ELF-1 (cell line): ENCODE measurements around the gene VWA5B1.

Experiments
- DNase-seq: peaks from one replicate; pipeline ENCODE4 v3.0.0-alpha.2; 2016; ENCODE audit warnings: low read depth, low spot score

Gene VWA5B1

DNA sequence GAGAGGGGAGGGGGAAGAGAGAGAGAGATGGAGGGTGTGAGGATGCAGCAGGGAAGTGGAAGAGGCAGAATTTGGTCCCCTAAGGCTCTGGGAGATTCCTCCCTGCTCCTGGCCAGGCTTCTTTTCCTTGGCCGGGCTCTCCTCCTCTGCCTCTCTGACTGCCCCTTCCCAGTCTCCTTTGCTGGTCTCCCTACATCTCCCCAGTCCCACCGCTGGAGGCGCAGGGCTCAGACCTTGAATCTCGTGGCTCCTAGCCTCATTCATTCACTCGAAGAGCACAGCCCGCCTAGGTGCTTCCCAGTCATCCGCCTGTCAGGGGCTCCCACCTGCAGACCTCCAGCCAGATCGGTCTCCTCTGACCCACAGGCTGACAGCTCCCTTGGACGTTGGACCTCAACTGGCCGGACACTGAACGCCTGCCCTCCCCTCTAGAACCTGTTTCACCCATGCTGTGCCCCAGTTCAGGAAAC is 76.5 kb downstream of the VWA5B1 start:
- DNase-seq, result peak; percentile 88

DNA sequence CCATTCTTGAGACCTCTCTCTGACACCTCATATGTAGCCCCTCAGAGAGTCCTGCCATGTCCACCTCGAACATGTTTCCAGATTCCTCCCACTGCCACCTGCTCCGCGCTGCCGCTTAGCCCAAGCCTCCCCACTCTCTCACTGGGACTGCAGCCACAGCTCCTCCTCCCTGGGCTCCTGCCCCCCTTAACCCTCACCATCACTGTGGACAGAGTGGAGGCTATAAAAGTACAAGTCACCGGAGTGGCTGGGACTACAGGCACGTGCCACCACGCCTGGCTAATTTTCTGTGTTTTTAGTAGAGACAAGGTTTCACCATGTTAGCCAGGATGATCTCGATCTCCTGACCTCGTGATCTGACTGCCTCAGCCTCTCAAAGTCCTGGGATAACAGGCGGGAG is 77.0 kb downstream of the VWA5B1 start:
- no peak for DNase-seq

DNA sequence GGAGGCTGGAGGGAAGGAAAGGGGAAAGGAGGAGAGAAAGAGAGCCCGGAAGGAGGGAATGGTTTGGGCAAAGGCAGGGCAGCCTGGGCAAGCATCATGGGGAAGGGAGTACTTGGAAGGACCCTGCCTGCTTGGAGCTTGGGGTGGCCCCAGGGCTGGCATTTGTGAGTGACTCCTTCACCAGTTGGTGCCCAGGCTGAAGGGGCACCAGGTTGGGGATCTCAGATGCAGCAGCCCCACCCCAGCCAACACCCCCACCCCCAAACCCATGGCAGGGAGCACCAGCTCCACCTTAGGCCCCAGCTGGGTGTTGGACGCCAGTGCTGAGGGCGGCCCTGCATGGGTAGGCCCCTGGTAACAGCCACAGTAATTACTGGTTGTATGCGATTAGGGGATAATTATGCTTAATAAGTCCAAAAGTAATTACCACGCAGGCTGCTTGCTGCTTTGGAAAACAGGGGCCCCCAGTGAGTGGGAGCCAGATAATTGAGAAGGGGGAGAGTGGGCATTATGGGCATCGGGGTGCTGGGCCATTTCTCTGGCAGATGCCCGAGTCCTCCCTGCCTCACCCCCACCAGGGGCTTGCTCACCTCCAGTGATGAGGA is 78.3 kb downstream of the VWA5B1 start:
- no peak for DNase-seq

DNA sequence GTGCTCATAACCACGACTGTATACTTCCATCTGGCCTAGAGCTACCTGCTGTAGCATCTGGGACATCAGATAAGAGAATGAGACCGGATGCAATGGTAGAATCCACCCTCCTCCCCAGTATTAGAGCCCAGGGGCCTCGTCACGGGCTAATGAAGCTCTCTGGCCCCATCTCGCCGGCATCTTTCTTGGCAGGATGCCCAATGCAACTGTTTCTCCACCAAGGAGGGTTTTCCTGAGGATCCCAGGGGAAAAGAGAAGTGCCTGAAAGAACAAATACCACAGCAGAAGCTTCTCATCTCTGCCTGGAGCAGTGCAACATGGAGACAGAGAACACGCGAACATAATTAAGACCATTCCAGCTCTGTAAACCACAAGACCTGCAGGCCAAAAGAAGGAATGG is 80.0 kb downstream of the VWA5B1 start:
- DNase-seq, result no peak

DNA sequence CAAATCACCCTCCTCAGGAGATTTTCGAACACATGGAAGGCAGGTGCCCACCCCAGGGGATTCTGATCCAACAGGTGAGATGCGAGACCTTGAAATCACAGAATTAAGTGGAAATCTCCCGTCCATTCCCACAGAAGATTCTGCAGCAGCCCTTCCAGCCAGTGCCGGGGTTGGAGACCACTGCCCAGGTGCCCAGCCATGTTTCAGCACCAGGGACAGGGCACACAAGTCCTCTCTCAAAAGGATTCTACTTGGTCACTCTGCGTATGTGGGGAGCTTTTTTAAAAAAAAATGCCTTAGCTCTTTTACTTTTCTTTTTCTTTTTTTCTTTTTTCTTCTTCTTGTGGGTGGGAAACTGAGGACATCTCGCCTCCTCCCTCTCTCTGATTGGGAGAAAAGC is 80.7 kb downstream of the VWA5B1 start:
- no peak for DNase-seq

DNA sequence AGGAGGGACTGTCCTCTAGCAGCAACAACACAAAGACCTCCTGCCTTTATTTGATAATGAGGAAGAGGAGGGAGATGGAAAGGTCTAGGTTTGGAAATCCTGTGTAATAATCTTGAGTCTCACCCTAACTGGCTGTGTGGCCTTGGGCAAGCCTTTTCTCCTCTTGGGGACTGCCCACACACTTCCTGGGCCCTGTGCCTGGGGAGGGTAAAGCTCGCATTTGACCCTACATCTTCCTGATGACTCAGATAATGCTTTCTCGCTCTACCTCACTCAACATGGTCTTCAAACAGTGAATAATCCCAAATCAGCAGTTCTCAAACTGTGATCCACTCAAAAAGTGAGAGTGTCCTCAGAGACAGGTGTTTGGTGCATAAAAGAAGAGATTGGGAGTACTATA is 81.2 kb downstream of the VWA5B1 start:
- DNase-seq, result no peak

DNA sequence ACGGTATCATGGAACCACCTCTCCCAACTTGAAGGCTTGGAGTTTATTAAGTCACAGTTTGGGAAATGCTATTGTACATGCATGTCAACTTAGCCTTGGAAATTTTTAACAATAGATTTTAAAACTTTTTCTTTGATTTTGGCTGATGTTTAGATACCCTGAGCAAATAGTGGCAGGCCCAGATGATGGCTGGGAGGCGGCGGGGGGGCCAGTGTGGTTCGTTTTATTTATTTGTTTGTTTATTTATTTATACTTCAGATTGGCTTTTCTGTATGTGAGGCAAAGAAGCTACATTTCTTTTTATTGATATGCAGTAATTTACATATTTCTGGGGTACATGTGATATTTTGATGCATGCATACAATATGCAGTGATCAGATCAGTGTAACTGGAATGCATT is 82.0 kb downstream of the VWA5B1 start:
- DNase-seq, result no peak

DNA sequence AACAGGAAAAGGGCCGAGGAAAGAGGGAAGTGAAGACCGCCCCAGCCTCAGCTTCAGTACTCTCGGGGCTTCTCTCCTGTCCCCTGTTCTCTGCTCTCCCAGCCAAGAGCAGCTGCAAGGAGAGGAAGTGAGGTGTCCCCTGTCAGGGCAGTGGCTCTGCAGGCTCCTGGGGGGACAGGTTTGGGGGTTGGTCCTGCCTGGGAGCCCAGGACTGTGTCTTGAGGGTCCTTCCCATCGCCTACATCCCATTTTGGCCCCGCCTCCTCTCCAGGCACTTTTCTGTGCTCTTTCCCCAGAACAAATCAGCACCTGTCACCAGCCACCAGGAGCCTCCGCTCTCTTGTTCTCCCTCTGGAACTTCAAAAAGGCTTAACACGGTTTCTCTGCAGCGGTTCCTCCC is 82.6 kb downstream of the VWA5B1 start:
- DNase-seq, result no peak

DNA sequence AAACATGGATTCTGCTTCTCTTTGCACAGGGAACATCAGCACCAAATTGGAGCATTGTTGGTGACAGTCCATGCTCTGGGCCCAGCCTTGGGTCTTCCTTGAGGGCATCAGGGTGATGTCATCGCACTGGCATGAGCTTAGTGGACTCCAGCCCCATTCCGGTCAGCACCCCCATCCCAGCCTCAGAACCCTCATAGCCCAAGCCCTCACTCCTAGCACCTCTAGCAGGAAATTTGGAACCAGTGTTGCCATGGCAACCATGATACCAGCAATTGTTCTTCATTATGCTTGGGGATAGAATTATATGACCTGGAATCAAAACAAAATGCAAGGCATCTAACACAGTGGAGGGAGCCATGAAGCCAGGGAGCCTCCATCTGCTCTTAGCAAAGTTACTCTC is 83.1 kb downstream of the VWA5B1 start:
- DNase-seq, result no peak

DNA sequence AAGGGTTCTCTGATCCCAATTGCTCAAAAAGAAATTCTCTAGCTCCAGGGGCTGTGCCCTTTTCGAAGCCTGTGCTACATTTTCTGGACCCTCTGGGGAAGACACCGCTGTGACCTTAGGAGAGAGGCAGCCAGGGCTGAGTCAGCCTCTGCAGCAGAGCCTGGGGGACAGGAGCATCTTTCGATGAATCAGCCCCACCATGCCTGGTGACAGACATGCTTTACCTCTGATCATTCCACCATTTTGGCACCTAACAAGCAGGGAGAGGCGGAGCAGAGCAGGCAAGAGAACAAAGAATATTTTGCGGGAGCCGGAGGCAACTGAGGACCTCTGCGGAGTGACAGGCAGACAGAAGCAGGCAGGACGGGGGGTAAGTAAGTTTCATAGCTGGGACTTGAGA is 84.9 kb downstream of the VWA5B1 start:
- peak; percentile 62 for DNase-seq

DNA sequence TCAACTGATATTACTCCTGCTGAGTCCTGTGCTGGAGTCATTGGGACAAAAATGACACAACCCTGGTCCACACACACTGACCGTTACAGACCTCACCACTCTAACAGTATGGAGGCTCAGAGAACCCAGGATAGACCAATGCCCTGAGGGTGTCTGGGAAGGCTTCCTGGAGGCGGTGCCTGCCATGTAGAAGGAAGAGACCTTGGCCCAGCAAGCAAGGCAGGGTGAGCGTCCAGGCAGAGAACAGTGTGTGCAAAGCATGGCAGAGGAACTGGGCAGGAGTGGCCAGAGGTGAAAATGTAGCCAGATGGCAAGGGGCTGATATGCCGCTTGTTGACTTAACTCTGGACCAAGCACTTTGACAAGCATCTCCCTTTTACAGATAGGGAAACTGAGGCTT is 85.5 kb downstream of the VWA5B1 start:
- no peak for DNase-seq

DNA sequence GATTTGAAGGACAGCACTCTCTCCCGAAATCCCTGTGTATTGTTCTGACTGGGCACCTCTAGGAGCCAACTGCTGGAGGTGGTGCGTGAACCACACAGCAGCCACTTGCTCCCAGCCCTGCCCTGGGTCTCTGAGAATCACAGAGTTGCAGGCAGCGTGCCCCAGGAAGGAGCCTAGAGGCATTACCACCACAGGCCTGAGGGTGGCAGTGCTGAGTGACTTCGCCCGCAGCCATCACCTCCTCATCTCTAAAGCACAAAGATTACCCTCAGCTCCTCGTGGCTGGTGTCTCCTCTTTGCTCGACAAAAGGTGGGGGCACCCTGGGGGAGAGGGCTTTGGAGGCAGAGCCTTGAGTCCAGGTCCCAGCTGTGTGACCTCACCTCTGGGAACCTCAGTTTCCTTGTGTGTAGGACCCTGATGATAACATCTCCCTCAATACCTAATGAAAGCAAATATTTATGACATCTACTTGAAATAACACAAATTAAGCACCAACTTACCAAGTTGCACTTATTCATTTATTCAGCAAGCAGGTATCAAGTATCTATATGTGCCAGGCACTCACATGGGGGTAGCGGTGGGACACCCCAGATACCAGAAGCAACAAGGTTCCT is 86.3 kb downstream of the VWA5B1 start:
- peak; percentile 87 for DNase-seq

DNA sequence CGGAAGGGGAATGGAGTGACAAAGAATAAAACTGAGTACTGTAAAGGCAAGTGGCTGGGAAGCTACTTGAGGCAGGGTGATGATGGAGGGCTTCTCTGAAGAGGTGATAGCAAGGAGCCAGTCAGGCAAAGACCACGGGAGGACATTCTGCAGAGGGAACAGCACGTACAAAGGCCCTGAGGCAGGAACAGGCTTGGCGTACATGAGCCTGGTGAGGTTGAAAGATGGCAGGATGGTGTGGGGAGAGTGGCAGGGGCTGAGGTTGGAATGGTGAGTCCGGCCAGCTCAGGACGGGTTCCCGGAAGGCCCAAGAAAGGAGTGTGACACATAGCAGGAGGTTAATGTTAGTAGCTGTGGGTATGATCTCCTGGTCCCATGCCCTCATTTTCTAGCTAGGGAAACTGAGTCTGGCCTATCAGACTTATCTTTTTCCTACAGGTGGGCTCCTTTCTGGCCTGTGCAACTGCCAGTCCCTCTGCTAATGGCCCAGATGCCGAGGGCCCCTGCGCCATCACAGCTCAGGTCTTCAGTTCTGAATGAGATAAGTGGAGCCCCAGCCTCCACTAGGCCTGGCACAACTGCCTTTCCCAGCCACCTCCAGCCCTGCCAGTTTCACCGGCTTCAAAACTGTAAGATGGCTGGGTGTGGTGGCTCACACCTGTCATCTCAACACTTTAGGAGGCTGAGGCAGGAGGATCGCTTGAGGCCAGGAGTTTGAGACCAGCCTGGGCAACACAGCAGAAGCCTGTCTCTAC is 87.0 kb downstream of the VWA5B1 start:
- no peak for DNase-seq

DNA sequence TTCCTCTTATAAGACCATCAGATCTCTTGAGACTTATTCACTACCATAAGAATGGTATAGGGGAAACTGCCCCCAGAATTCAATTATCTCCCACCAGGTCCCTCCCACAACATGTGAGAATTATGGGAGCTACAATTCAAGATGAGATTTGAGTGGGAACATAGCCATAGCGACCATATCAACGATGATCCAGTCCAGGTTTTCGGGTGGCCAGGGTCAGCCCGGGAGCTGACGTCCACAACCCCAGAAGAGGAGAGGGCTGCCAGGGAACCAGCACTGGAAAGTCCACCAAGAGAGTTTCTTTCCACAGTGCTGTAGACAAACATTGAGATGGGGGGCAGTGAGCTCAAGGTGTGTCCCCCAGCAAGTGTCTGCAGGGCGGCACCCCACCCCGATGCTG is 88.4 kb downstream of the VWA5B1 start:
- DNase-seq, result no peak

DNA sequence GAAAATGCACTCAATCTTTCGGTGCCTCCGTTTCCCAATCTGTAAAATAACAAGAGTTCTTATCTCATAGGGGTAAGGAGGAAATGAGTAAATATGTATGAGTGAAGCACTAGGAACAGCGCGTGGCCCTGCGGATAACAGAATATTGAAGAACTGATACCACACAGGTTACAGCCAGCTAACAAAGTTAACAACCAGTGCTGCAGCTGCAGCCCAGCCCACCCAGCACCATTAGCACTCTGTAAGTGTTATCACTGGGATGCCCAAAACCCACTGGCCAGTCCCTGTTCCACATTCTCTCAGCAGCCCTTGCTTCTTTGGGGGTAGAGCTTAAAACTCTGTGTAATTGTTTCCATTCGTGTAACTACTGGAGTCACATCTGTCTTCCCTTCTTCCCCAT is 89.5 kb downstream of the VWA5B1 start:
- DNase-seq, result no peak

DNA sequence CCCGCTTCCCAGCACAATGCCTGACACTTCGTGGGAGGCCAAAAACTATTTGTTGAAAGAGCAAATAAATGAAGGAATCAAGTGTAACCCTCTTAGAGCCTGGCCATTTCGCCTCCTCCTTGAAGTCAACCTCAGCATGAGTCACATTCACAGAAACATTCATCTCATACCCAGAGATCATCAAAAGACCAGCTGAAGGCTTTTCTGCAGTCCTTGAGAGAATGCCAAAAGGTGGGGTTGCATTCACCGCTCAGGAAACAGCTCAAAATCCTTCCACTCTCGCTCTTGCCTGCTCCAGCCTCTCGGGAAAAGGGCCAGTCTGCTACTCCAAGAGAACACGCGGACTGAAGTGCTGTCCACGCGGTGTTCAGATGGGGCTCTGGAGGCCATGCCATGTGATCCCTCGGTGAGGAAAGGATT is 90.0 kb downstream of the VWA5B1 start:
- DNase-seq, result no peak

DNA sequence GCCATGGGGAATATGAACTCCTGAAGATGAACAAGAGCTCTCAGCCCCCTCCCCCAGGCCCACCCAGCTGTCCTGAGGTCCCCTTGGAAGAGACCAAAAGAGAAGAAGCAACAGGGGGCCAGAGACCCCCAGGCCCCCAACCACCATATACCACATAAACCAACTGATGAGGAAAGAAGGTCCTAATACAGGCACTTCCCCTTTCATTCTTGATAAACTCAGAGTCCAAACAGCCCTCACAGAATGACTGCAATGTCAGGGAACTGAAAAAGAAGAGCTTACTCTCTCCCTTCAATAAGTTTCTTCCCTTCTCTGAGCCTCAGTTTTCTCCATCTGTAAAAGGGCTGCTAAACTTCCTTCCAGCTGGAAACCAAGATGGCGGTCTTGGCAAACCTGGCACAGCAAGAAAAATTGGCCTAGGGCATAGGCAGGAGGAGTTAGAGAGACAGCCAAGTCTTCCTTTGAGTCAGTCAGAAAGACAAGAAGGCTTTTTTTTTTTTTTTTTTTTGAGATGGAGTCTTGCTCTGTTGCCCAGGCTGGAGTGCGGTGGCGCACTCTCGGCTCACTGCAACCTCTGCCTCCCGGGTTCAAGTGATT is 90.5 kb downstream of the VWA5B1 start:
- DNase-seq, result no peak

DNA sequence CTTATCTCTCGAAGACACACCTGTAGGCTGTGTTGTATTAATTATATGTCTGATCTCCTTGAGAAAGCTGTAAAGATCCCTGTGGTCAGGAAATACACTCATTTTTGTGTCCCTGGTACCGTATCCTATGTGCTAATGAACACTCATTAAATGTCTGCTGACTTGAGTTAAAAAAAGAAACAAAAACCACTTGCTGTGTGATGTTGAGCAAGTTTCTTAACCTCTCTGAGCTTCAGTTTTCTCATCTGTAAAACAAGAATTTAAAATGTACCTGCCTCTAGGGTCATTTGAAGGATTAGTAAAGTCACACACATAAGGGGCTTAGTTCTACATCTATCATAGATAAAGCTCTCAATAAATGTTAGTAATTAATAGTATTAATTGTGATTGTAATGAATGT is 91.3 kb downstream of the VWA5B1 start:
- DNase-seq, result no peak

DNA sequence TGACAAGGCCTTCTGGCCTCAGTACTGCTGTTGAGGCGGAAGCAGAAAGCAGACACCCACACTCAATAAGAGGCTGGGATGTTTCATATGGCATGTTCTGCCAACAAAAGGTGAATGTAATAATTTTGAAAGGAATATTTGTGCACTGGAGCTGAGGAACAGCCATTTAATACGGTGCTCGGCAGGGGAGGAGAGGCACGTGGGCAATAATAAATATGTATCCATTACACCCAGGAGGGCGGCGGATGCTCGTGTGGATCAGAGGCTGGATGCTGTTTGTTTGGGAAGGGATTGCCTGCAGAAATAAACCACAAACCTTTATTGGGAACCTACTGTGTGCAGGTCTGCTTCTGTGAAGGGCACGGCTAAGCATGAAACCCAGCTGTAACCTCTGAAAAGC is 92.0 kb downstream of the VWA5B1 start:
- no peak for DNase-seq

DNA sequence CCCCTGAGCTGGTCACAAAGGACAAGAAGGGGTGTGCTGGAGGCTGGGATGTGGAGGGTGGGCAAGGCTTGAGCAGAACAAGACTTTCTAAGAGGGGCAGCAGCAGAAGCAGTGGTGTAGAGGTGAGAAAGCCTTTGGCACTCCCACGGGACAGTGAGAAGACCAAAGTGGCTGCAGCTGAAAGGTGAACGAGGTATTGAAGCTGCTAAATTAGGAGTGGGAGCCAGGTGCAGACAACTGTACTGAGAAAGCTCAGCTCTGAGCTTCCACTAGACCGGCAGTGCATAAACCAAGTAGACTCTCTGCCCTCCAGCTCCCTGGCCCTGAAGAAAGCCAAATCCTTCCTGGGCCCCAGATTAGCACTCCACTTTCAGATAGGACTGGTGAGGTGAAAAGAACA is 93.0 kb downstream of the VWA5B1 start:
- DNase-seq, result no peak

DNA sequence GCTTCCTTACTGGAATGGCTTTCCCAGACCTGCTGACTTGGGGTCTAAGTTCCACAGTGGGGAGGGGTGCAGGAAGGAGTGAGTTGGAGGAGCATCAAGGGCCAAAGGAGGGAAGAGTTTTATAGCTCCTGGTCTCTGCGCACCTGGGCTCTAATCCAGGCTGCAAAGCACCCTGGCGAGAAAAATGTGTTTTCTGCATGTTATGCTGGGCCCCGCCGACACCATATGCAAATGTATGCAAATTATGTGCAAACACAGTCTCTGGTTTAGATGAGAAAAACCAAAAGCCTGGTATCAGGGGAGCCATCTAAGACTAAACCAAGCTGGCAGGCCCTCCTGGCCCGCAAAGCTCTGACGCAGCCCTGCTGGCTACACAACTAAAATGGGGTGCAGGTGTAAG is 95.0 kb downstream of the VWA5B1 start:
- DNase-seq, result no peak

DNA sequence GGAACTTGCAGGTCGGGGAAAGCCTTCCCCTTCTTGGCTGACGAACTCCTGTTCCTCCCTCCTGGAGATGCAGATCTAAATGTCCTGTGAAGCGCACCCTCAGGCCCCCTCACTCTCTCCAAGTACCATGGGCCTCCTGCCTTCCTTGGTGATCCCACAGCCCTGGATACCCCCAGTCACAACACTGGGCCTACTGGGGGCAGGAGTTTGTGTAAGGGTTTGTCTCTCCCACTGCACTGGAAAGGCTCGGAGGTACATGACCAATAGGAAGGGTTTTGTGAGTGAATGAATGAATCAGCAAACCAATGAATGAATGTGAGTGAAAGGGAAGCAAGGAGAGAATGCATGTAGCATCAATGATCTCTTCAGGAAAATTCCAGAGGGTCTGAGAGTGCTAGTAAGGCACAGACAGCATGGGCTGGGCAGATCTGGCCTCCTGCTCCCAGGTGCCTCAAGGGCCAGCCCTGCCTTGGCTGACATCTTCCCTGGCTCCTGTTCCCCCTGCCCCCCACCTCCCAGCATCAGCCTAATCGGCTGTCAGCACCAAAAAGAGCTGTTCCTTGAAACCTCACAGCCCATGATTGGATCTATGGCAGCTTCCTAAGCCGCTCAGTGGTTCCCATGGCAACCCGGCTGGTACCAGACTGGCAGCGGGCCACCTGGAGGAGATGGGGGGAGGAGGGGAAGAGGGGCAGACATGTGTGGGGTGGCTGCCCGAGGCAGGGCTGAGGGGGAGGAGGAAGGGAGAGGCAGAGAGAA is 95.8 kb downstream of the VWA5B1 start:
- DNase-seq, result no peak
